Fibroblast of the aortic adventitia (primary cell): Measurements from ENCODE around the gene WSB2. TPM values are rescaled to one million over a fixed set of nuclear protein-coding genes. Genes with fewer than 3 reads are reported as not detected.

Experiments used
- DNase-seq: peaks from one replicate; pipeline ENCODE4 v3.0.0-alpha.2; 2010; ENCODE audit warnings: low read depth
- H3K4me3 ChIP-seq: 2 replicates; pipeline ENCODE4 v1.5.1; 2011; ENCODE audit warnings: low read depth, mild to moderate bottlenecking, control low read depth, low read length, moderate library complexity
- CTCF ChIP-seq: IDR thresholded peaks from 2 replicates; pipeline ENCODE4 v1.5.1; 2011; ENCODE audit warnings: mild to moderate bottlenecking, low read length, control low read depth, inconsistent platforms; ENCODE audit not compliant: insufficient read depth
- total RNA-seq: library from RNA; depleted of rRNA; stranded (reverse); fragments of >200 nt; gene quantifications from 2 replicates; pipeline ENCODE4 v1.2.3, GENCODE V29; 2012; ENCODE audit warnings: low replicate concordance

The WSB2 gene
- total RNA-seq, 1 donor = 117 TPM

- peak overlapping the region; percentile 76 for H3K4me3 ChIP-seq
- TF ChIP-seq CTCF = no peak
- no peak for DNase-seq
These were observed 41.6 kb upstream of the WSB2 start for GRCh38 chr12:118102609-118103008.

DNA sequence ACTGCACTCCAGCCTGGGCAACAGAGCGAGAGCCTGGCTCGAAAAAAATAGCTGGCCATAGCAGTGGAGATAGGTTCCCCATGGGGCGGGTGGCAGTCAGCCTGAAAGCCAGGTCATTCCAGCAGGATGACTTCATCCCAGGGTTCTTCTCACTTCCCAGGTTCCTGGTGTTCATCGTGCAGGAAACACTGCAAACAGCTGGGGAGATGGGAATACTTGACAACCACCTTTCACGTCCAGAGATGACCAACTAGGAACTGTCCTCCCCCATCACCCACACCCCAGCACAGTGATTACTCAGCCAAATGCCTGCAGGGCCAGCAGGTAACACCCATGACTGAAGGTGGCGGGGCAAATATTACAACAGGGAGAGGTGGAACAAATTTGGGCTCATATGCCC, 41.1 kb upstream of the WSB2 start:
- no peak overlapping the region for H3K4me3 ChIP-seq
- DNase-seq = no peak
- TF ChIP-seq CTCF = no peak

DNA sequence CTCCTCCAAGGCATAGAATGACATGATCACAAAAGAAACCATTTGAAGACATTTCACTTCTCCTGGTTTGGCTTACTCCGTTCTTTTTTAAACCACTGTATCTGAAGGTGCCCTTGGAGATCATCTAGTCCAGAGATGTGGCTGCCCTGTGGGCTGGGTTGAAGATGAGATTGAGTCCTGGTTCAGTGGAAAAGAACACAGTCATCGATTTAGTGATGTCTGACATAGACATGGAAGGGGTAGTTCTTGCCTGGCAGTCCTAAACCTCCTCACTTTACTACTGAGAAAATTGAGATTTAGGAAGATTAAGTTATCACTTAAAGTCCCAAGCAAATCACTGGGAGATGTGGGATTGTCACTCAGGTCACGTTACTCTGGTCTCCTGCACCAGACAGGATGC, 40.1 kb upstream of the WSB2 start:
- DNase-seq = no peak
- no peak for TF ChIP-seq CTCF
- no peak overlapping the region for H3K4me3 ChIP-seq

DNA sequence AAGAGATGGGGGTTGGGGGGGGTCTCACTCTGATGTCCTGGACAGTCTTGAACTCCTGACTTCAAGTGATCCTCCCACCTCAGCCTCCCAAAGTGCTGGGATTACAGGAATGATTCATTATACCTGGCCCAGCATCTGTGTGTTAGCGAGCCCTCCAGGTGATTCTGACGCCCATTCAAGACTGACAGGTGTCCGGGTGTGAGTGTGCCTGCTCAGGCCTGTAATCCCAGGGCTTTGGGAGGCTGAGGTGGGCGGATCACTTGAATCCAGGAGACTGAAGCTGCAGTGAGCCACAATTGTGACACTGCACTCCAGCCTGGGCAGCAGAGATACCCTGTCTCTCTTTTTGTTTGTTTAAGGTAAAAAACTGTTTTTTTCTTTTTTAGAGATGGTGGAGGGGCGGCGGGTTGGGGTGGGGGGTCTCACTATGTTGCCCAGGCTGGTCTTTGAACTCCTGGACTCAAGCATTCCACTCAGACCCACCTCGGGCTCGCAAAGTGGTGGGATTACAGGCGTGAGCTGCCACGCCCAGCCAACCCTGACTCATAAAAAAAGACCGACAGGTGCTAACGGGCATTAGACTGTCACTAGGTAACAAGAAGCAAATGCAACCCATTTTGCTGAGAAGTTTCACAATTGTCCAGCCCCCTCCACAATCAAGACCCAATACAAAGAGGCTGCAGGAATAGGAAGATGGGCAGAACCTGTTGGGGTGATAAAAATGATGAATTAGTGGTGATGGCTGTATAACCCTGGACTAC, 38.1 kb upstream of the WSB2 start:
- no peak overlapping the region for H3K4me3 ChIP-seq
- no peak for TF ChIP-seq CTCF
- no peak for DNase-seq

DNA sequence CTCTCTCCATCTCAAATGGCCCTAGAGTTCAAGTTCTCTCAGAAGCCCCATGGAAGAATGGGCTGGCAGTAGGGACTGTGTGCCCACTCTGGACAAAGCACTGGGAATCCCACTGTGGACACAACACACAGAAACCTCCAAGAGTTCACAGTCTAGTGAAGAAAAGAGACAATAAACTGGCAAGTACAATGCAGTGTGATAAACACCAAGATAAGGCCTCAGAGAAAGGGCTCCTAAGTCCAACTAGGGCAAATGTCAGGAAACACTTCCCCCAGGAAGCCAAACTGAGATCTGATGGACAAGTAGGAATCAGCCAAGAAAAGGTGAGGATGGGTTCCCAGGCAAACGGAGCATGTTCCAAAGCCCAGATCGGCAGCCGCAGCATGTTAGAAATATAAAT, 37.4 kb upstream of the WSB2 start:
- DNase-seq = no peak
- H3K4me3 ChIP-seq = no peak overlapping the region
- no peak for TF ChIP-seq CTCF

DNA sequence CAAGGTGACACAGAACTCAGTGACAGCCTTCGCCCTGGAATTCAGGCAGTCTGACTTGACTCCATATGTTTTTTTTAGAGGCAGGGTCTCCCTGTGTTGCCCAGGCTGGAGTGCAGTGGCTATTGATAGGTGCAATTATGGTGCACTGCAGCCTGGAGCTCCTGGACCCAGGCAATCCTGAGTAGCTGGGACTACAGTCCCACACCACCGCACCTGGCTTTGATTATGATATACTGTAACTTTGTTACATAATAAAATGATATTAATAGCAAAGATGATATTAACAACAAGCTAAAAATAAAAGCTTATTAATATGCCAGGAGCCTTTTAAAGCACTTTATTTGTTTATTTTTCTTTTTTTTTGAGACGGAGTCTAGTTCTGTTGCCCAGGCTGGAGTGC, 33.1 kb upstream of the WSB2 start:
- no peak for DNase-seq
- H3K4me3 ChIP-seq = no peak overlapping the region
- no peak for TF ChIP-seq CTCF

GRCh38 chr12:118089782-118090181, 28.8 kb upstream of the WSB2 start:
- no peak for DNase-seq
- H3K4me3 ChIP-seq = no peak overlapping the region
- TF ChIP-seq CTCF = no peak
